Gastroesophageal sphincter (tissue), 3 donors: ENCODE measurements around the gene TCF12.

Experiments
- CTCF ChIP-seq, 4 experiments: fragments of 200-600 bp in 2 of 4; fragments of 450-650 bp in 2 of 4; sonication (generic) in 1 of 4; IDR thresholded peaks; one replicate each; pipeline ENCODE4 v1.5.1; 2017 to 2019; ENCODE audit warnings: antibody characterized with exemption in 4 of 4, mild to moderate bottlenecking in 2 of 4, moderate library complexity in 2 of 4
- EP300 ChIP-seq: sonication (generic); formaldehyde crosslinking; IDR thresholded peaks from one replicate; pipeline ENCODE4 v1.6.1; 2017; ENCODE audit warnings: antibody characterized with exemption, mild to moderate bottlenecking
- POLR2A ChIP-seq, 2 donors: fragments of 450-650 bp; IDR thresholded peaks; one replicate each; pipeline ENCODE4 v1.6.1; 2017; ENCODE audit warnings: antibody characterized with exemption in 2 of 2, mild to moderate bottlenecking in 2 of 2, moderate library complexity in 1 of 2
- POLR2AphosphoS5 ChIP-seq: sonication (generic); formaldehyde crosslinking; IDR thresholded peaks from one replicate; pipeline ENCODE4 v1.6.1; 2017; ENCODE audit warnings: antibody characterized with exemption

DNA sequence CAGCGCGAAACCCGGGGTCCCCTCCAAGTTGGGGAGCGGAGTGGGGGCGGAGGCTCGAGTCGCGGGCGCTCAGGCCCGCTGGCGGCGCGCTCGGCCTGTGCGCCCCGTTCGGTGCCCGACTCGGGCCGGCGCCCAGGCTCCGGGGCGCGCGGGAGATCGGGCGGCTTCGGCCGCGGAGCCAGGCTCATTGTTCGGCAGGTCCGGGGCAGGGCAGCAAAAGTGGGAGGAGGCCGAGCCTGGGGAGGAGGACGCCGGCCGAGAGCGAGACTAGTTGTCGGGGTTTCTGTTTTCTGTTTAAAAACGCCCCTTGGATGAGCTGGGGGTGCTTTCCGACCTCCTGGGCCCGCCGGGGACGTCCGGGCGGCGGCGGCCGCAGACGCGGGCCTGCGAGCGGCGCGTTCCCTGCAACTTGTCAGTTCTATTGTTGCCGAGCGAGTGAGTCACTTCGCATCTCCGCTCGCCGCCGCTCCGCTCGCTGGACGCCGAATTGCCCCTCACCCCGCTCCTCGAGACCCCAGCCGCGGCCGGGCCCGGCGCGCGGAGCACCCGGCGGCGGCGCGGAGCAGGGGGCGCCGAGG, 676 bp downstream of the TCF12 start:
- TF ChIP-seq CTCF (IDR thresholded peaks at IDR 0.05) (no peak), EP300 (no peak), POLR2A (IDR thresholded peaks at IDR 0.05) (peak; percentile 35 to 36), POLR2AphosphoS5 (peak; percentile 38)
